ENCODE results near the gene NPM3.

- TF ChIP-seq POLR2A (IDR thresholded peaks at IDR 0.05) (no peak), POLR2AphosphoS5 (IDR thresholded peaks at IDR 0.05) (no peak), CTCF (IDR thresholded peaks at IDR 0.05) (no peak)
These were observed 1.3 kb upstream of the NPM3 start for GRCh38 chr10:101784558-101784957.
